Anterior cingulate cortex (tissue), 58 donors: ENCODE data around the gene STPG3.

ENCODE experiments used
- DNase-seq, 58 donors: peaks; one replicate each; lab custom pipeline; 2025; lab: John Stamatoyannopoulos, UW

Gene STPG3

GRCh38 chr9:137296670-137297664 is 45.9 kb downstream of the STPG3 start:
- no peak for DNase-seq

DNA sequence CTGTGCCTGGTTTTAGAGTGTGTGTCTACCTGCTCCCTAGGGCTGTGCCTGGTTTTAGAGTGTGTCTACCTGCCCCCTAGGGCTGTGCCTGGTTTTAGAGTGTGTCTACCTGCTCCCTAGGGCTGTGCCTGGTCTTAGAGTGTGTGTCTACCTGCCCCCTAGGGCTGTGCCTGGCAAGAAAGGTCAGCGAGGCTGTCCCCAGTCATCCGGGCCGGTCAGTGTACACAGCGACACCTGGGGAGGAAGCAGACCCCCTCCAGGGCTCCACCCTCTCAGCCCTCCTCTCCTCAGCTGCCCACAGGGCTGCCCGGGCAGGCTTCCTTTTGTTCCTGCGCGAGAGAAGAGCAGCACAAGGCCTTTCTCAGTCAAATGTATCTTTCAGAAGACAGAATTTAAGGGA is 46.9 kb downstream of the STPG3 start:
- DNase-seq, result no peak

DNA sequence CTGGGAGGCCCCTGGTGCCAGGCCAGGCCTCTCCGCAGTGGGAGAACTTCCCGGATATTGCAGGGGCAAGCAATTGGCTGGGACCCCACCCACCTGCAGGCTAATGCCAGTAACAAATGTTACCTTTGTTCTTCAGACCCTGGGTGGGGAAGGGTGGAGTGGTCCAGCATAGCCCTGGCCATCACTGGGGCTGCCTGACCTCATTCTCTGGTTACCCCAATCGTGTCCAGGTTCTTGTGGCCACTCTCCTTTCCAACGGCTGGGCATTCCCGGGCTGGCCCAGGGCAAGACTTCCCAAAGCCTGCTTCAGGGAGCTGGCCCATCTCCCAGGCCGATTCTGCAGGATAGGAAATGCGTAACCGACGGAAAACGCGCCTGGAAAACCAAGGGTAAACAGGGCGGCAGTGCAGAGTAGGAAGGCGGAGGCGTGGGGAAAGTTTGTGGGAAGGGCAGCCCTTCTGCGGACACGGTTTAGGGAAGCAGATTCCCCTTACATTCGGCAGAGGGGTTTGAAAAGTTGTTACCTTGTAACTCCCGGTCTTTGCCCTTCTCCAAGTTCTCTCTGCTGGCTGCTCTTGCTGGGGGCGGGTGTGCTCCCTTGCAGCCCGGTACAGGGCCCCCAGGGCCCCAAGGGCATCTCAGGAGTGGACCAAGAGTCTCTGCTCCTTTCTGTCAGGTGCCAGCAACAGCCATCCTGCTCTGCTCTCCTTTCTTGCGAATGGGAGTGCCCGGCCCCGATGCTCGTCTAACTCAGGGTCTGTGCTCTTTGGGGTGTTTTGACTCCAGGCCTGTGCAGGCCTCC is 47.5 kb downstream of the STPG3 start:
- peak in 14 of 58 donors; percentile 36 to 52 (median 42) for DNase-seq

DNA sequence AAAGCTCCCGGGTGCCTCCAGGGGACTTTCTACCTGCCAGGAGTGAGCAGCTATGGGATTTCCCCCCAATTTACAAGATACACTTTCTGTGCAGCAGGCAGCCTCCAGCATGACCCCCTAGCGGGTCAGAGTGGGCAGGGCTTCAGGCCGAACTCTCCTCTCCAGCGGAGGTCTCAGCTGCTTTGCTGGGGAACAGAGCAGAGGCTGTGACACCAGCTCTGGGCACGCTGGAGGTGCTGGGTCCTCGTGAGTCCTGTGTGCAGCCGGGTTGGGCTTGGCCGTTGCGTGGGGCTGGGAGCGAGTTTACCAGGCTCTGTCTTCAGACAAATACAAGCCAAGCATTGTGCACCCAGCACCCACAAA is 48.1 kb downstream of the STPG3 start:
- DNase-seq, result no peak

GRCh38 chr9:137299938-137300337 is 48.9 kb downstream of the STPG3 start:
- DNase-seq, result peak in 21 of 58 donors; percentile 24 to 77 (median 54)

DNA sequence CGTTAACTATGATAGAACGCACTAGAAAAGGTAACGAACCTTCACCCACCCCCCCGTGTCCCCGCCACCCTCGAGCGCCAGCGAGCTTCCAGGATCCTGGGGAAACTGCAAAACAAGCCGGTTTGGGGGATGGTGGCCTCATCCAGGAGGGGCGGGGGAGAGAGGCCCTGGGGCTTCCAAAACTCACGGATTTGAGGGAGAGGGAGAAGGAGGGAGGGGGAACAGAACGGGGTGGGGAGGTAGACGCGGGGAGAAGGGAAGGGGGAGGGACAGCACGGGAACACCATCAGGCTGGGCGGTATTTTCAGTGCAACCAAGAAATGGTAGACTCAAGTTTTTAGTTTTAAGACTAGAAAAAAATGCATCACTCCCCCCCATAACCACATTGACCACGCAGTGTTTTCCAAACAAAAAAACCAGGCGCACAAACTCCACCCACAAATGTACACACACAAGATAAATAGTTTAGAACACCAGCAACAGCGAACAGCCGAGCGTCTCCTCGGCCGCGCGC is 49.5 kb downstream of the STPG3 start:
- peak in 1 of 58 donors; percentile 40 for DNase-seq

DNA sequence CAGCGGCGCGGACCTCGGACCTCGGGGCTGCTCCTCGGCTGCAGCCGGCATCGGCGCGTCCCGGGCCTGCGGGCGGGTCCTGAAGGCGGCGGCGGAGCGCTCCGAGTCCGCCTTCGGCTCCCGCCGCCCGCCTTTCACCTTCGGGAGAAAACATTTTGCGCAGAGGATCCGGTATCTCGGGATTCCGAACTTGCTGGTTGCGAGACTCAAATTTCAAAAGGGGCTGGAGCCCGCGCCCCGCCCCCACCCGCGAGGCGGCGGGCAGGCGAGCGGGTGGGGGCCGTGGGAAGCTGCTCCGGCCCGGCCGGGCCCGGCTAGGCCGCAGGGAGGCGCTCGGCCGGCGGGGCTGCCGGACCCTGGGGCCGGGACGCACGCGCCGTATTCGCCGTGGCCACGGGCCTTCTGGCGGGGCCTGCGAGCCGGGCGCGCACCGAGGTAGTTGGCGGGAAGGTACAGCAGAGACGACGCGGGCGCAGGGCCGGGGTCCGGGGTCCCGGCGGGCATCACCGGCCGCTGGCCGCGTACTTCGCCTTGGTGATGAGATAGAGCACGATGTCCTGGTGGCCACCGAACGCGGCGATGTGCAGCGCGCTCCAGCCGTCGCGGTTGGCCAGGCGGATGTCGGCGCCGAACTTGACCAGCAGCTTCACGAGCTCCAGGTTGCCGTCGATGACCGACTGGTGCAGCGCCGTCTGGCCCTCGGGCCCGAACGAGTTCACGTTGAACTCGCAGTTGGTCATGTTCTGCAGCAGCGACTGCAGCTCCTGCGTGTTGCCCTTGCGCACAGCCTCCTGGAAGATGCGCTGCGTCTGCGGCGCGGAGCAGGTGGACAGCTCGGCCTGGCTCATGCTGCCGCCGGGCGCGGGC is 50.2 kb downstream of the STPG3 start:
- peak in 2 of 58 donors; percentile 45 to 53 for DNase-seq

GRCh38 chr9:137302118-137302448 is 51.0 kb downstream of the STPG3 start, which contains the start of gene NRARP:
NRARP (minus strand) TSS chr9:137302271; CDS start chr9:137301928, 343 bp downstream.
- DNase-seq, result peak in 55 of 58 donors; percentile 39 to 92 (median 82)

DNA sequence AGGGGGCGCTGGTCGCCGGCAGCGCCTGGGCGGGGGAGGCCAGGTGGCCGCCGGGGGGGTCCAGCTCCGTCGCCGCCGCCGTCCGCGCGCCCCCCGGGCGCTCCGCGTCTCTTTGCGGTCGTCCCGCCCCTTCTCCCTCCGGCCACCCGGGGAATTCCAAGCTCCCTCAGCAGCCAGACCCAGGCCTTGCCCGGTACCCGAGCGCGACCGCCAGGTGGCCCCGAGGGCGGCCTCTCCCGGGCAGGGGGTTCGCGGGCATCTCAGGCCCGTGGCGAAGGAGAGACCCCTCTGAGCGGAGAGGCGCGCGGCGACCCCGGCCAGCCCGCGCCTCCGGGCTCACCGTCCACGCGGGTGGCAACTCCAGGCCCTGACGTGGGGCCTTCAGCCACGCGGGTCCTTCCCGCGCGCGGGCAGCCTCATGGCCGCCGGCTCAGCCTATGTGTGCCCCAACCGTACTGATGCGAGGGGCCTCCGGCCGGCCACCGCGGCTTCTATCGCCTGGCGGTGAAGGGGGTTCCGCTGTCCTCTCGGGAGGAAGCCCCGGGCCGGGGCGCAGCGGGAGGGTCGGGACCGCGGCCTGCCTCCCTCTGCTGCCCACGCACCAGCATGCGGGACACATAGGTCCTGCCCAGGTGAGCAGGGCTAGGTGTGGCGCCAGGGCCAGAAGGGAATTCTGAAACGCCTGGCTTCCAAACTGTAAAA is 51.5 kb downstream of the STPG3 start:
- DNase-seq, result no peak
